ENCODE measurements around the gene MRPL21.

- TF ChIP-seq CTCF (conservative IDR thresholded peaks at IDR 0.05; ENCODE audit: low read depth in 2 of 2) (no peak), JUNB (IDR thresholded peaks at IDR 0.05; ENCODE audit: unreplicated experiment) (no peak), EZH2phosphoT487 (IDR thresholded peaks at IDR 0.05; ENCODE audit: unreplicated experiment) (no peak), EZH2 (IDR thresholded peaks at IDR 0.05; ENCODE audit: low read depth, unreplicated experiment) (no peak), NANOG (IDR thresholded peaks at IDR 0.05; ENCODE audit: borderline replicate concordance) (no peak), POLR2AphosphoS5 (IDR thresholded peaks at IDR 0.05; ENCODE audit: low read depth) (no peak), ETS1 (IDR thresholded peaks at IDR 0.05) (no peak), ZNF114 (CRISPR knock-in tag; IDR thresholded peaks at IDR 0.05) (no peak)
Observed at GRCh38 chr11:68897441-68897840, 6.2 kb downstream of the MRPL21 start.

Data from GM23338 (cell line).